Testis (tissue), 3 donors: ENCODE measurements around the gene SLC23A2. TPM values are rescaled to one million over a fixed set of nuclear protein-coding genes. Genes with fewer than 3 reads are reported as not detected.
A peak's percentile ranks its signal among the peaks of the same experiment; 100 is the strongest.
"Not testable (repeated sequence)": the region's sequence is repeated elsewhere in the genome, so short reads cannot be mapped to it uniquely, and the experiment has no call there.

Source experiments
- DNase-seq: peaks from one replicate; pipeline ENCODE4 v3.0.0-alpha.2; 2019
- H3K27ac ChIP-seq, 2 donors: fragments of 200-600 bp; sonication (generic); one replicate each; pipeline ENCODE4 v1.5.1; 2019
- H3K27me3 ChIP-seq: fragments of 200-600 bp; sonication (generic); one replicate; pipeline ENCODE4 v1.5.1; 2019
- H3K36me3 ChIP-seq: fragments of 200-600 bp; sonication (generic); one replicate; pipeline ENCODE4 v1.5.1; 2017; ENCODE audit warnings: low read depth; ENCODE audit errors: missing control alignments
- H3K4me1 ChIP-seq: fragments of 200-600 bp; sonication (generic); one replicate; pipeline ENCODE4 v1.5.1; 2019
- H3K4me3 ChIP-seq, 2 donors: fragments of 200-600 bp; sonication (generic); one replicate each; pipeline ENCODE4 v1.5.1; 2017 to 2019
- H3K9me3 ChIP-seq: fragments of 200-600 bp; sonication (generic); one replicate; pipeline ENCODE4 v1.5.1; 2017
- CTCF ChIP-seq, 3 experiments: fragments of 450-650 bp in 2 of 3; fragments of 200-600 bp in 1 of 3; sonication (generic) in 1 of 3; IDR thresholded peaks; one replicate each; pipeline ENCODE4 v1.5.1; 2016 to 2019; ENCODE audit warnings: antibody characterized with exemption in 3 of 3, mild to moderate bottlenecking in 2 of 3, moderate library complexity in 1 of 3
- POLR2A ChIP-seq: fragments of 450-650 bp; IDR thresholded peaks from one replicate; pipeline ENCODE4 v1.6.1; 2017; ENCODE audit warnings: antibody characterized with exemption, mild to moderate bottlenecking, moderate library complexity
- WGBS, 2 donors: methylation state at CpG; one replicate each; pipeline ENCODE4 v1.1.5; 2018; 5-methylcytosine and 5-hydroxymethylcytosine counted together
- intact Hi-C: fragments of 100-400 bp; cut with DNase I; formaldehyde crosslinking; loops from one replicate; pipeline ENCODE4 v1.15.1; 2023; ENCODE audit warnings: low total_unique reads
- polyA plus RNA-seq: library from polyadenylated mRNA; stranded (reverse); fragments of 350-450 nt; fragmentation: Illumina TruSeq; extraction: RNeasy Lipid Tissue Mini Kit (QIAGEN cat#74804); gene quantifications from one replicate; pipeline ENCODE4 v1.2.3, GENCODE V29; 2014; ENCODE audit warnings: low read depth, low replicate concordance; ENCODE audit not compliant: insufficient read depth
- total RNA-seq, 2 donors: library from RNA; depleted of rRNA; stranded (reverse); fragments of >200 nt; gene quantifications; one replicate each; pipeline ENCODE4 v1.2.3, GENCODE V29; 2016

Gene SLC23A2
- total and polyA plus RNA-seq, 3 donors from 2014 or later = 23.6 to 49.3 (median 40.7) TPM

GRCh38 chr20:4885877-4886276, 115.4 kb downstream of the SLC23A2 start:
- H3K4me3 ChIP-seq = no peak overlapping the region
- intact Hi-C loops = no loop called here
- no peak for DNase-seq
- no peaks in the 10 kb centered on the region for H3K27me3 ChIP-seq
- no peak overlapping the region for H3K27ac ChIP-seq
- H3K9me3 ChIP-seq = no peaks in the 10 kb centered on the region
- no peaks in the 10 kb centered on the region for H3K4me1 ChIP-seq
- whole genome bisulfite sequencing, 2 donors = 91 to 94% methylated on average over 8 of the region's 8 CpGs
- H3K36me3 ChIP-seq = no peaks in the 10 kb centered on the region
- TF ChIP-seq CTCF (IDR thresholded peaks at IDR 0.05) (no peak), POLR2A (no peak)

GRCh38 chr20:4883546-4883945, 117.8 kb downstream of the SLC23A2 start:
- TF ChIP-seq POLR2A = no peak
- TF ChIP-seq CTCF (IDR thresholded peaks at IDR 0.05) = no peak
- no peak for DNase-seq
- no peaks in the 10 kb centered on the region for H3K9me3 ChIP-seq
- 85 to 86% methylated on average over 7 of the region's 7 CpGs for WGBS, 2 donors
- H3K27ac ChIP-seq = no peak overlapping the region
- H3K27me3 ChIP-seq = no peaks in the 10 kb centered on the region
- no peak overlapping the region for H3K4me3 ChIP-seq
- H3K36me3 ChIP-seq = no peaks in the 10 kb centered on the region
- intact Hi-C loops = no loop called here
- H3K4me1 ChIP-seq = no peaks in the 10 kb centered on the region

- no peaks in the 10 kb centered on the region for H3K9me3 ChIP-seq
- H3K27me3 ChIP-seq = no peaks in the 10 kb centered on the region
- H3K36me3 ChIP-seq = no peaks in the 10 kb centered on the region
- WGBS, 2 donors = 75% methylated on average over 3 of the region's 3 CpGs
- no peak overlapping the region for H3K27ac ChIP-seq
- no peak for DNase-seq
- H3K4me1 ChIP-seq = no peaks in the 10 kb centered on the region
- TF ChIP-seq POLR2A = no peak
- intact Hi-C loops = no loop called here
- no peak overlapping the region for H3K4me3 ChIP-seq
Observed at GRCh38 chr20:4883051-4883450, 118.3 kb downstream of the SLC23A2 start.

- Histone ChIP-seq H3K4me3 (no peak overlapping the region), H3K9me3 (no peaks in the 10 kb centered on the region), H3K27ac (peak overlapping the region; percentile 7 to 18), H3K36me3 (no peaks in the 10 kb centered on the region), H3K27me3 (no peaks in the 10 kb centered on the region), H3K4me1 (no peaks in the 10 kb centered on the region)
- WGBS, 2 donors = 69 to 76% methylated on average over 9 of the region's 9 CpGs
- intact Hi-C loops = no loop called here
- DNase-seq = no peak
- TF ChIP-seq CTCF (IDR thresholded peaks at IDR 0.05) (no peak), POLR2A (no peak)
Observed at GRCh38 chr20:4881006-4881730, 120.1 kb downstream of the SLC23A2 start.

GRCh38 chr20:4880051-4880450, 121.3 kb downstream of the SLC23A2 start:
- Histone ChIP-seq H3K4me3 (no peak overlapping the region), H3K4me1 (no peaks in the 10 kb centered on the region), H3K27ac (peak overlapping the region in 1 of 2 donors; percentile 7), H3K36me3 (no peaks in the 10 kb centered on the region), H3K27me3 (no peaks in the 10 kb centered on the region), H3K9me3 (no peaks in the 10 kb centered on the region)
- intact Hi-C loops = no loop called here
- TF ChIP-seq POLR2A (no peak), CTCF (IDR thresholded peaks at IDR 0.05) (no peak)
- peak; percentile 52 for DNase-seq
- WGBS, 2 donors = 58 to 90% methylated on average over 4 to 5 of the region's 5 CpGs

- 85 to 87% methylated on average over 5 of the region's 5 CpGs for WGBS, 2 donors
- H3K4me1 ChIP-seq, H3K9me3 ChIP-seq, H3K27ac ChIP-seq, H3K27me3 ChIP-seq, H3K4me3 ChIP-seq, H3K36me3 ChIP-seq, DNase-seq, intact Hi-C loops: not testable (repeated sequence)
Observed at GRCh38 chr20:4878099-4878498, 123.2 kb downstream of the SLC23A2 start.
